ENCODE data around the gene PDE11A. TPM values are rescaled to one million over a fixed set of nuclear protein-coding genes. Genes with fewer than 3 reads are reported as not detected.
A peak's percentile ranks its signal among the peaks of the same experiment; 100 is the strongest.

The PDE11A gene
- total and polyA plus RNA-seq, 2 of the 13 experiments (the other 11 are each of a cell fraction or from before 2014, with no cell fraction given): 1.2 to 1.7 TPM

DNA sequence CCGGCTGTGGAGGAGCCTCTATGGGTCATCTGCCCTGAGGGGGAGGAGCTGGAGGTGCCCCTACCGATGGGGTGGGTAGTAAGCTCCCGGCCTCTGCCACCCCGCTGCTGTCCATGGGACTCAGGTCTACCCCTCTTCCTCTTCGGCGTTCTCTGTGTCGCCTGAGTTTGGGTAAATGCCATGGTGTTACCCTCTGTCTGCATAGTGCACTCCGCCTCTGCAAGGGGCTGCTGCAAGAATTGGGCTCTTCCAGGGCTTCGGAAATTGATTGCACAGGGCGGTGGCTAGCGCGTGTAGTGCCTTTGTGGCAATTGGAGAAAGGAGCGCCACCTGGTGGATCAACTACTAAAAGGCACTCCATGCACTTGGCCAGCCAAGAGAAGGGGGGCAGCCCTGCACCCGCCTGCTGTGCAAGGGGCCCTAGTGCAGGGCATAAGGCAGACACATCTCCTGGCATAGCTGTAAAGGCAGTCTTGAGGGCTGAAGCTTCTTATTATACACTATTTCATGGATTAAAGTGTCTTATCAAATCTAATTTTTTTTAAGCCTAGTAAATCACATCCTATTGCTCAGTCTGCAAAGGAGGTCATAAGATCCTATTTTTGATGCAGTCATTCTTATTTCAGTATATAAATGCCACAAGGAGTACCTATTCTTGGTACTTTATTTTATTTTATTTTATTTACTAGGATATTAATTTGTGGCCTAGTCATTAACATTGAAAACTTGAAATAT is 308.9 kb downstream of the PDE11A start (continued):
- TF ChIP-seq, protein P1, sequence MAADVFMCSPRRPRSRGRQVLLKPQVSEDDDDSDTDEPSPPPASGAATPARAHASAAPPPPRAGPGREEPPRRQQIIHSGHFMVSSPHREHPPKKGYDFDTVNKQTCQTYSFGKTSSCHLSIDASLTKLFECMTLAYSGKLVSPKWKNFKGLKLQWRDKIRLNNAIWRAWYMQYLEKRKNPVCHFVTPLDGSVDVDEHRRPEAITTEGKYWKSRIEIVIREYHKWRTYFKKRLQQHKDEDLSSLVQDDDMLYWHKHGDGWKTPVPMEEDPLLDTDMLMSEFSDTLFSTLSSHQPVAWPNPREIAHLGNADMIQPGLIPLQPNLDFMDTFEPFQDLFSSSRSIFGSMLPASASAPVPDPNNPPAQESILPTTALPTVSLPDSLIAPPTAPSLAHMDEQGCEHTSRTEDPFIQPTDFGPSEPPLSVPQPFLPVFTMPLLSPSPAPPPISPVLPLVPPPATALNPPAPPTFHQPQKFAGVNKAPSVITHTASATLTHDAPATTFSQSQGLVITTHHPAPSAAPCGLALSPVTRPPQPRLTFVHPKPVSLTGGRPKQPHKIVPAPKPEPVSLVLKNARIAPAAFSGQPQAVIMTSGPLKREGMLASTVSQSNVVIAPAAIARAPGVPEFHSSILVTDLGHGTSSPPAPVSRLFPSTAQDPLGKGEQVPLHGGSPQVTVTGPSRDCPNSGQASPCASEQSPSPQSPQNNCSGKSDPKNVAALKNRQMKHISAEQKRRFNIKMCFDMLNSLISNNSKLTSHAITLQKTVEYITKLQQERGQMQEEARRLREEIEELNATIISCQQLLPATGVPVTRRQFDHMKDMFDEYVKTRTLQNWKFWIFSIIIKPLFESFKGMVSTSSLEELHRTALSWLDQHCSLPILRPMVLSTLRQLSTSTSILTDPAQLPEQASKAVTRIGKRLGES (CRISPR knock-in tag; IDR thresholded peaks at IDR 0.05; ENCODE audit: borderline replicate concordance): no peak
- TF ChIP-seq POGZ (CRISPR knock-in tag; IDR thresholded peaks at IDR 0.05) (no peak), ZNF577 (CRISPR knock-in tag; IDR thresholded peaks at IDR 0.05; ENCODE audit: borderline replicate concordance, low read depth) (no peak), ARHGAP35 (CRISPR knock-in tag; IDR thresholded peaks at IDR 0.05; ENCODE audit: borderline replicate concordance) (no peak), XRCC5 (optimal IDR thresholded peaks at IDR 0.05; ENCODE audit: low read length) (peak; percentile 84), ZNF772 (CRISPR knock-in tag; IDR thresholded peaks at IDR 0.05) (no peak; the same call in 1 of the 2 replicates), AHR (CRISPR knock-in tag; IDR thresholded peaks at IDR 0.05) (no peak), PAF1 (CRISPR knock-in tag; IDR thresholded peaks at IDR 0.05) (no peak), MAX (IDR thresholded peaks at IDR 0.05) (peak; percentile 62), ZBTB37 (CRISPR knock-in tag; IDR thresholded peaks at IDR 0.05) (no peak), PBX2 (CRISPR knock-in tag; IDR thresholded peaks at IDR 0.05) (no peak), RAD21 (CRISPR knock-in tag; IDR thresholded peaks at IDR 0.05) (peak; percentile 62), KDM1A (CRISPR knock-in tag; IDR thresholded peaks at IDR 0.05) (no peak), KLF12 (CRISPR knock-in tag; IDR thresholded peaks at IDR 0.05; ENCODE audit: borderline replicate concordance) (no peak), ZUFSP (CRISPR knock-in tag; IDR thresholded peaks at IDR 0.05; ENCODE audit: borderline replicate concordance) (no peak)
- TF ChIP-seq, protein P2, sequence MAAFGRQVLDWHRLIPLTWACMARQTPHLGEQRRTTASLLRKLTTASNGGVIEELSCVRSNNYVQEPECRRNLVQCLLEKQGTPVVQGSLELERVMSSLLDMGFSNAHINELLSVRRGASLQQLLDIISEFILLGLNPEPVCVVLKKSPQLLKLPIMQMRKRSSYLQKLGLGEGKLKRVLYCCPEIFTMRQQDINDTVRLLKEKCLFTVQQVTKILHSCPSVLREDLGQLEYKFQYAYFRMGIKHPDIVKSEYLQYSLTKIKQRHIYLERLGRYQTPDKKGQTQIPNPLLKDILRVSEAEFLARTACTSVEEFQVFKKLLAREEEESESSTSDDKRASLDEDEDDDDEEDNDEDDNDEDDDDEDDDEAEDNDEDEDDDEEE (CRISPR knock-in tag; IDR thresholded peaks at IDR 0.05): no peak
- TF ChIP-seq, protein P3, sequence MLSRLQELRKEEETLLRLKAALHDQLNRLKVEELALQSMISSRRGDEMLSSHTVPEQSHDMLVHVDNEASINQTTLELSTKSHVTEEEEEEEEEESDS (CRISPR knock-in tag; IDR thresholded peaks at IDR 0.05; ENCODE audit: borderline replicate concordance): no peak
- TF ChIP-seq, protein P4, sequence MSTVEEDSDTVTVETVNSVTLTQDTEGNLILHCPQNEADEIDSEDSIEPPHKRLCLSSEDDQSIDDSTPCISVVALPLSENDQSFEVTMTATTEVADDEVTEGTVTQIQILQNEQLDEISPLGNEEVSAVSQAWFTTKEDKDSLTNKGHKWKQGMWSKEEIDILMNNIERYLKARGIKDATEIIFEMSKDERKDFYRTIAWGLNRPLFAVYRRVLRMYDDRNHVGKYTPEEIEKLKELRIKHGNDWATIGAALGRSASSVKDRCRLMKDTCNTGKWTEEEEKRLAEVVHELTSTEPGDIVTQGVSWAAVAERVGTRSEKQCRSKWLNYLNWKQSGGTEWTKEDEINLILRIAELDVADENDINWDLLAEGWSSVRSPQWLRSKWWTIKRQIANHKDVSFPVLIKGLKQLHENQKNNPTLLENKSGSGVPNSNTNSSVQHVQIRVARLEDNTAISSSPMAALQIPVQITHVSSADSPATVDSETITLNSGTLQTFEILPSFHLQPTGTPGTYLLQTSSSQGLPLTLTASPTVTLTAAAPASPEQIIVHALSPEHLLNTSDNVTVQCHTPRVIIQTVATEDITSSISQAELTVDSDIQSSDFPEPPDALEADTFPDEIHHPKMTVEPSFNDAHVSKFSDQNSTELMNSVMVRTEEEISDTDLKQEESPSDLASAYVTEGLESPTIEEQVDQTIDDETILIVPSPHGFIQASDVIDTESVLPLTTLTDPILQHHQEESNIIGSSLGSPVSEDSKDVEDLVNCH (CRISPR knock-in tag; IDR thresholded peaks at IDR 0.05): no peak
